Brain microvascular endothelial cell (primary cell): ENCODE measurements around the gene ZNF324B.

Experiments
- DNase-seq: peaks from one replicate; pipeline ENCODE4 v3.0.0-alpha.2; 2020
- H3K27ac ChIP-seq: fragments of 250-450 bp; sonication (Bioruptor Pico); 2 replicates; pipeline ENCODE4 v1.5.1; 2020; ENCODE audit warnings: mild to moderate bottlenecking, moderate library complexity
- H3K27me3 ChIP-seq: fragments of 250-450 bp; sonication (Bioruptor Pico); replicated peaks from 2 replicates; pipeline ENCODE4 v1.5.1; 2020; ENCODE audit warnings: mild to moderate bottlenecking
- H3K36me3 ChIP-seq: fragments of 250-450 bp; sonication (Bioruptor Pico); replicated peaks from 2 replicates; pipeline ENCODE4 v1.5.1; 2020; ENCODE audit warnings: mild to moderate bottlenecking
- H3K4me3 ChIP-seq: 2 replicates; pipeline ENCODE4 v1.5.1; 2011; ENCODE audit warnings: low read depth, mild to moderate bottlenecking, control low read depth, low read length, moderate library complexity
- CTCF ChIP-seq: IDR thresholded peaks from 2 replicates; pipeline ENCODE4 v1.5.1; 2011; ENCODE audit warnings: low read depth, mild to moderate bottlenecking, moderate library complexity, low read length, control low read depth, inconsistent platforms; ENCODE audit errors: missing control alignments
- in situ Hi-C: cut with HindIII; loops from 2 replicates; pipeline ENCODE4 v1.10.0; 2017; ENCODE audit warnings: low sequenced_read_pairs, low pct_ligation_motif_present

The ZNF324B gene

DNA sequence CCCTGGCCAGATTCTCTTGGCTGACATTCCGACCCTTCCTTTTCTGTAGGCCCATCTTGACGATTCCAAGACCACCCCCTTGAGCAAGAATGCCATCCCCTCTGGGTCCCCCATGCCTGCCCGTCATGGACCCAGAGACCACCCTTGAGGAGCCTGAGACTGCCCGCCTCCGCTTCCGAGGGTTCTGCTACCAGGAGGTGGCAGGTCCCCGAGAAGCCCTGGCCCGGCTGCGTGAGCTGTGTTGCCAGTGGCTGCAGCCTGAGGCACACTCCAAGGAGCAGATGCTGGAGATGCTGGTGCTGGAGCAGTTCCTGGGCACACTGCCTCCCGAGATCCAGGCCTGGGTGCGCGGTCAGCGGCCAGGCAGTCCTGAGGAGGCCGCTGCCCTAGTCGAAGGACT is 25.7 kb downstream of the ZNF324B start:
- H3K27me3 ChIP-seq, result no peaks in the 10 kb centered on the region
- TF ChIP-seq CTCF, result no peak
- H3K4me3 ChIP-seq, result no peak overlapping the region
- peaks cover 10% of the 10 kb centered on the region for H3K36me3 ChIP-seq
- in situ Hi-C loops, result no loop called here
- H3K27ac ChIP-seq, result no peak overlapping the region
- no peak for DNase-seq

DNA sequence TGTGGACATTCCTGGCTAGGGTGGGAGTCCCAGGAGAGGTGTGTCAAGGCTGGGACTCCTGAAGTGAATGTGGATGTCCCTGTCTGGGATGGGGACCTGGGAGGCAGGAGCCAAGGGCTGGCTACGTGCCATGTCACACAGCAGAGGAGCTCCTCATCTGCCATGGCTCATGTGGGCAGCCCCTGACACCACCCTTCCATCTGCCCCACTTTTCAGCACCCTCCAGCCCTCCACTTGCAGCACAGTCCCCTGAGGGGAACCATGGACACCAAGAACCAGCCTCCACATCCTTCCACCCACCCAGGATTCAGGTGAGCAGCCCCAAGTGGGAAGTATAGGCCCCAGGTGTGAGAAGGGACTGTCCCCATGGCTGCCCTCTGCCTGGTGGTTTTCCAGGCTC is 26.4 kb downstream of the ZNF324B start:
- no peak for TF ChIP-seq CTCF
- in situ Hi-C loops, result no loop called here
- H3K27me3 ChIP-seq, result no peaks in the 10 kb centered on the region
- no peak for DNase-seq
- H3K27ac ChIP-seq, result no peak overlapping the region
- H3K36me3 ChIP-seq, result peaks cover 2% of the 10 kb centered on the region
- no peak overlapping the region for H3K4me3 ChIP-seq

- no peak for TF ChIP-seq CTCF
- Histone ChIP-seq H3K27me3 (no peaks in the 10 kb centered on the region), H3K4me3 (no peak overlapping the region), H3K27ac (no peak overlapping the region), H3K36me3 (no peaks in the 10 kb centered on the region)
- DNase-seq, result no peak
- in situ Hi-C loops, result no loop called here
Observed at GRCh38 chr19:58479303-58479702, 27.9 kb downstream of the ZNF324B start.

GRCh38 chr19:58479736-58480480 is 28.5 kb downstream of the ZNF324B start:
- in situ Hi-C loops, result no loop called here
- Histone ChIP-seq H3K4me3 (no peak overlapping the region), H3K27ac (no peak overlapping the region), H3K36me3 (no peaks in the 10 kb centered on the region), H3K27me3 (no peaks in the 10 kb centered on the region)
- no peak for TF ChIP-seq CTCF
- no peak for DNase-seq

- Histone ChIP-seq H3K27ac (no peak overlapping the region), H3K27me3 (no peaks in the 10 kb centered on the region), H3K4me3 (no peak overlapping the region), H3K36me3 (no peaks in the 10 kb centered on the region)
- DNase-seq, result no peak
- TF ChIP-seq CTCF, result no peak
- in situ Hi-C loops, result no loop called here
Observed at GRCh38 chr19:58480481-58480830, 29.0 kb downstream of the ZNF324B start.

- H3K27ac ChIP-seq, result no peak overlapping the region
- H3K4me3 ChIP-seq, result no peak overlapping the region
- DNase-seq, result no peak
- H3K36me3 ChIP-seq, result no peaks in the 10 kb centered on the region
- H3K27me3 ChIP-seq, result no peaks in the 10 kb centered on the region
- no peak for TF ChIP-seq CTCF
- in situ Hi-C loops, result no loop called here
Observed at GRCh38 chr19:58480831-58481230, 29.4 kb downstream of the ZNF324B start.
